ENCODE data around the gene CXCL14. TPM values are rescaled to one million over a fixed set of nuclear protein-coding genes. Genes with fewer than 3 reads are reported as not detected.

CXCL14 gene
- total RNA-seq, 1 donor = under 0.01 TPM

DNA sequence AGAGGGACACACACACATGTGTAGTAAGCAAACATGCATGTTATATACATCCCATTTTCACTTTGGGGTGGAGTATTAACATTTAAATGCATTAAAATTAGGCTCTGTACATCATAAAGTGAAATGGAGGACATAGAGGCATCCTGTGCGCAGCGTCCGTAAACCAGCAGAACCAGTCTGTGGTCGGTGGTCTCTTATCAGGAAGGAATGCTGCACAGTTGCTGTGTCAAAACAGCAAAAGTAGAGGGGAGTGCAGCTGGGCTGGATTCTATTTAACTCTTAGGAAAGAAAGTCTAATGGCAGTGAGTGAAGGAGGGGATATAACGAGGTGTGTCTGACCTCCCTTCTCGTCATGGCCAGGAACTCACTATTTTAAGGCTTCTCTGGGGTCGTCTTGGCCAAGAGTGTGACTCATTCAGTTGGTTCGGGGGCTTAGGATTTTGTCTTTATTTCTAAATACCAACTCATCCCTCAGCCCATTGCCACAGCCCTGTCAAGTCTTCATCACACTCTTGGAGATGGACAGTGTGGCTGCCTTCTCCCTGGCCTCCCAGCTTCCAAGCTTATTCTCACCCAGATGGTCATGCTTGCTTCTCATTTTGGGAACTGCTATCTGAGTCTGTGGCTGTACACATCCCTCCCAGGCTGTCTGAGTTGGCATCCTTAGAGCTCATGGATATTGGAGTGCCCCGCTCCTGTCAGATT lies 20.1 kb upstream of the CXCL14 start:
- DNase-seq (ENCODE audit: low read depth in 2 of 3, low spot score in 2 of 3) = no peak

DNA sequence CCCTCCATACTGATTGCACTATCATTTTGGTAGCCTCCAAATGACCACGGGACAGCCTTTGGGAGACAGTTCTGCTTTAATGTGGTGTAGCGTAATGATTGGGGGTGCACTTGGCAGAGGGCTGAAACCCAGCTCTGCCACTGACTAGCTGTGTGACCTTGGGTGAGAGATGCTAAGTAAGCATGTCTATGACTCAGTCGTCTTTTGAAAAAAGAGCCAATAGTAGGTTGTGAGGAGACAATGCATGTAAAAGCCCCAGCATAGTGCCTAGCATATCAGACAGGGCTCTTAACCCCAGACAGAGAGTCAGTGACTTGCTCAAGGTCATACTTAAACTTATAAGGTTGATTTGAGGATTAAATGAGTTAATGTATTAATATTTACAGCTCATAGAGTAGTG lies 18.0 kb upstream of the CXCL14 start:
- no peak for DNase-seq (ENCODE audit: low read depth in 2 of 3, low spot score in 2 of 3)

DNA sequence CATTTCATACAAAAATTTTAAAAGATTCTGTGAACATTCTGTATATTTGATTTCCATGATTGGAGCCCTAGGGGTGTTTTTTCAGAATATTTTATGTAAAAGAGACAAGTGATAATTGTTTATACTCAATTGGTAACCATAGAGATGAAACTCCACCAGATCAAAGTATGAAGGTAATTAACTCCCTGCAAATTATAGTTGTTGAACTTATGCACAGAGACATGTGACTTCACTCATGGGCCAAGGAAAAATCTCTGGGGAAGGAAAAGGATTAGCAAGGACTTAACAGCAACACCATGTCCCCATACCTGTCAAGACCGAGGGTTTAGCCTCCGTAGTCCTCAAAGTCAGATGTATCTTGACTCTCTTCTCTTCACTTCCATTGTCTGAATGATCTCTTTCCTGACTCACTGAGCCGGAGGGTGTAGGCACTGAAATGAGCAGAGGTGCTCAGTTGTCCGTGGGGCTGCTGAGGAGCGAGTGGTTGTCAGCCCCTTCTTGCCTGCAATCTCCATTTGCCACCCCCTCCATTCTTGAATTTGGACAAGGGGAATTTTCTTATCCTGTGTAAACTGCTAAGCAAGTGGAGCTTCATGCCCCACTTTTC lies 17.5 kb upstream of the CXCL14 start:
- no peak for DNase-seq (ENCODE audit: low read depth in 2 of 3, low spot score in 2 of 3)

DNA sequence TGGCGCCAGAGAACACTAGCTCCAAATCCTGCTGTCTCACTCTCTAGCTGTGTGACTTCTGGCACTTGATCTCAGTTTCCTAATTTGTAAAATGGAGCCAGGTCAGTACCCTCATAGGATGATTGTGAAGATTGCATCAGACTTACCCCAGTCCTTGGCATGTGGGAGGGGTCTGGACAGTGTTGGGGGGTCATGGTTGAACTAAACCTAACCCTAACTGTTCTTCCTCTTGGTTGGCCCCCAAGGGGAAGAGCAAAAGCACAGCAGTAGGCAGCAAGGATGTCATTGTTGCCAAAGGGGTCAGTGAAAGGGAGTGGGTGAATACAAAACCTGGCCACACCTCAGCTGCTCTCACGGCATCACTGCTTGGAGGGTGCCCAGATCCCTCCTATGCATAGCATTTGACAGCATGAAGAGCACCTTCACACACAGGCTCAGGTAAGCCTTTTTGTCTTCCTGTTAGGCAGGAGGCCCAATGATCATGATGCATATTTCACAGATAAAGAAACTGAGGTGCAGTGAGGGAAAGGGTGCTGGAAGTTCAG lies 15.7 kb upstream of the CXCL14 start:
- DNase-seq (ENCODE audit: low read depth in 2 of 3, low spot score in 2 of 3) = no peak

DNA sequence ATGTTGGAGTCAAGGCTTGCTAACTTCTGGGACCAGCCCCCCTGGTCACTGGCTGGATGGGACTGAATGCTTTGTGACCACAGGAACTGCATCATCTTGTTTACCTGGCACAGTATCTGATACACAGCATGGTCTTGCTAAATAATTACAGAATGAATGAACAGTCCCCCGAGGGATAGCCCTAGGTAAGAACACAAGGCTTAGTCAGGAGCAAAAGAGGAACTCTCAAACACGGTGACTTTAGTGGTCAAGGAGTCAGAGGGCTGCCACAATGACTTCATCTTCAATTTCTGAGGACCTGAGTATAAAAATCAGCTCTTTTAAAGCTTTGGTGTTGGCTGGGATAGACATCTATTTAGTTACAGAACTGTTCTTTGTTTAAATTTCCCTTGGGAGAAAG lies 15.1 kb upstream of the CXCL14 start:
- DNase-seq (ENCODE audit: low read depth in 2 of 3, low spot score in 2 of 3) = no peak

DNA sequence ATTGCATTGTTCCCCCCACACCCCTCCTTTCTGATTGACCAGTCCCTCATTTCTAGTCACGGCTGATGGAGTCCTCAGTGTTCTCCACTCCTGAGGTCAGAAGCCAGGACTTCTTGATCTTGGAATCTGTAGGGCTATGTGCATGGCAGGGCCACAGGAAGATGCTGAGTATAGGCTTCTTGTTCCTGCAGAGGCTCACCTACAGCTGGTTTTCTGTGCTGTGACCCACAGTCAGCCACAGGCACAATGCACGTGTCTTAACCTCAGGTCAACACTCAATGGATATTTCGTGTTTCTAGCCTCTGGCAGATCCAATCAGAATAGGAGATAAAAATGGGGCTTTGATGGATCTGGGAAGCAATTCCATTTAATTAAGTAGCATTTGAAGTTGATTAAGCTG lies 14.3 kb upstream of the CXCL14 start:
- DNase-seq (ENCODE audit: low read depth in 2 of 3, low spot score in 2 of 3) = no peak

DNA sequence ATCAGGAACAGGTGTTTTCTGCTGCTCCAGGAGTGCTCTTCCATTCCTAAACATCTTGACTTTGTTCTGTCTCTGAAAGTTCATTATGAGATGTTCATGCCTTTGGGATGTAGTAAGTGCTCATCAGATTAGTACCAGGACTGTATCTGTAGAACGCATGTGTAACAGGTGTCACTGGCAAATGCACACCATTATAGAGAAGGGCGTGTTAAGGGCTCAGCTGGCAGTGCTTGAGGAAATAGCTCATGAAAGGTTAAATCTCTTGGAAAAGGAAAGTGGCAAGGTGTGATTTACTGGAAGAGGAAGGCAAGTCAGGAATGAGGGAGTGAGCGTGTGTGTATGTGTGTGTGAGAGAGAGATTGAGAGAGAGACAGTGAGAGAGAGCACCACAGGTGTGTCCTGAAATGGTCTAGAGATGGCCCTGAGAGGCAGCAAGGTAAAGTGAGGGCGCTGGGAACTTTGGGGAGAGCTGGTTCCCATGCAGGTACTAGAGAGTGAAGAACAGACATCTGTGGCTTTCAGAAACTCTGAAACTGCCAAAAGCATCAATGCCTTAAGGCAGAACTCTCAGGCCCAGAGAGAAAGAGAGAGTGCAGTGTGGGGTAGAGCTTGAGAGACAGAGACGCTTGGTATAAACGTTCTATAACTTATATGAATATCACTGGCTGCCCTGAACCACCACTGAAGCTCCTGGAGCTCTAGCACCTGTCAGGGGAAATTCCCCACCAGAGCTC lies 13.7 kb upstream of the CXCL14 start:
- DNase-seq (ENCODE audit: low read depth in 2 of 3, low spot score in 2 of 3) = no peak

DNA sequence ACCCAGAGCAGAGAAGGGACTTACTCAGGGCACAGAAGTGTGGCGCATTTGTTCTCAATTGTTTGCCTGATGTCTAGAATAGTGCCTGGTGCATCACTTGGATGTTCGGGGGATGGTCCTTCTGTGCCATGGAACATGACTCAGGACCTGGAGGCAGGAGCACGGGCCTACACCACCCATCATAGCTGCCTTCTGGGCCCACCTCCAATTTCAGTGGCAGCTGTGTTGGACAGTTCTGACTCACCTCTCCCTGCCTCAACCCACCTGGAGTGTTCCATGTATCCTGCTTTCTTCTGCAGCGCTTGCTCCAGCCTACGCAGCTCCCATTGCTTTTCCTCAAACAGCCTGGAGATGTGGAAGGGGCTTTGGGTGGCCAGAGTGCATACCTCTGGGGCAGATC lies 12.5 kb upstream of the CXCL14 start:
- no peak for DNase-seq (ENCODE audit: low read depth in 2 of 3, low spot score in 2 of 3)

DNA sequence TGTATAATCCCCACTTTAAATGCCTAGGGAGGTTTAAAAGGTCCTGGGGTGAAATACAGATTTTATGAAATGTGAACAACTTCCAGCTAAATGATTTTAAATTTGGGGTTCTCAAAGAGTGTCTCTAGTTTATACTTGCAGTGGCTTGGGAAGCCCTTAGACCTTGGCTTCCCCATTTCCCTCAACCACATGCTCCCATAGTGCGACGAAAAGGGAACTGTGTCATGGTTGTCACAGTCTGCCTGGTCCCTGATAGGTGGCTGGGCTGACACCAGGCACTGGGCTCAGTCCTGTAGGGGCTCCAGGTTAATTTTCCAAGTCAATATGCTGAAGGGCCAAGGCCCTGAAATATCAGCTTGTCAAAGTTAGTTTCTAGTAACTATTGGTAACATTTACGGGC lies 10.4 kb upstream of the CXCL14 start:
- no peak for DNase-seq (ENCODE audit: low read depth in 2 of 3, low spot score in 2 of 3)

DNA sequence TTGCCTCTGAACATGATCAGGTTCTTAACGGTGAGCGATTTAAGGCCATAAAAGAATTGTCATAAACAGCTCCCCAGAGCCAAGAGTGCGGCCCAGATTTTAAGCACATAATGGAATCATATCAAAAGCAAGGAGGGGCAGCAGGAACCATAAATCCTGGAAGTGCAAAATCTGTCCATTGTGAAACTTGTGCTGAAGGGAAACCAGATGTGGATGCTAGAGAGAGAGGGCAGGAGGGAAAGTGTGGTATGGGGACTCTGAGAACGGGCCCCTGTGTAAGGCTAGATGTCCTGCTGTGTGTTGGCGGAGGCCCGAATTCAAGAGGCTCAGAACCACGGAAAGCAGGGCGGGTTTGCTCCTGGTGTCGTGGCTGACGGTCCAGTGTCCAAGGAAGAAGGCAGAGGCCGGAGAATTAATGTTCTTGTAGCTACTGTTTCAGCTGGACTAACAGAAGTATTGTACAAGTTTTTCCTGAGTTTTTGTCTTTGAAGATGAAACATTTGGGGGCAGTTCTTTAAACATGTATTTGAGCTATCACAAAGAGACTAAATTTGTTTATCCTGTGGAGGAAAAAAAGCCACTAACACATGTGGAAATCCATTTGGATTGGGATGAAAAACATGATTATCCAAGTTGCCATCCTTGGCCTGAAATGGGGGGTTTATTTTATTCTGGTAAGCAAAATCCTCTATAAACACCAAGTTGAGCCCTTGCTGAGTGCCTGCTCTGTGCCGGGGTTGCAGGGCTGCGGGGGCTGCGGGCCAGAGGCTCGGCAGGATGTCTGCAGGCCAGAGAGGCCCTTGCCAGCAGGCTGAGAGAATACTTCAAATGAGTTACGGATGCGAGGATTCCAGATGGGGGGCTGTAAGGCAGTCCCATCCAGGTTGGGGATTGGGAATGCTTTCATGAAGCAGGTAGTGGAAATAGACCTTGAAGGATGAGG lies 9.2 kb upstream of the CXCL14 start:
- DNase-seq (ENCODE audit: low read depth in 2 of 3, low spot score in 2 of 3) = no peak

DNA sequence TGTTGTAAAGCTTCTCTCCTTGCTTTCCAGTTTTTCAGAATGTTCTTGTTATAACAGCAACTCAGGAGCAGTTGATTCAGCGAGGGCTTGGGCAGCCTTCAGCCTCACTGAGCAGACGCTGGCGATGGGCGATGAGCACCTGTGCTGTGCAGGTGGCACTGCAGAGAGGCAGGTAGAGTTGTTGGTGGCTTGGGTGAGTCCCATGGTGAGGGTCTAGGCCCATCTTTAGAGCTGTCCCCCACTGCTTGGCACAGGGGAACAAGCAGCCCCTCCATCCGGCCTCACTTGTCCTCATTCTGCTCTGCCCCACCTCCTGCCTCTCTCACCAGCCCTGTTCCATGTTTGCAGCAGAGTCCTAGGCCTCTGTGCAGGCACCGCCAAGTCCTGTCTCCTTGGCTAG lies 6.1 kb upstream of the CXCL14 start:
- no peak for DNase-seq (ENCODE audit: low read depth in 2 of 3, low spot score in 2 of 3)

DNA sequence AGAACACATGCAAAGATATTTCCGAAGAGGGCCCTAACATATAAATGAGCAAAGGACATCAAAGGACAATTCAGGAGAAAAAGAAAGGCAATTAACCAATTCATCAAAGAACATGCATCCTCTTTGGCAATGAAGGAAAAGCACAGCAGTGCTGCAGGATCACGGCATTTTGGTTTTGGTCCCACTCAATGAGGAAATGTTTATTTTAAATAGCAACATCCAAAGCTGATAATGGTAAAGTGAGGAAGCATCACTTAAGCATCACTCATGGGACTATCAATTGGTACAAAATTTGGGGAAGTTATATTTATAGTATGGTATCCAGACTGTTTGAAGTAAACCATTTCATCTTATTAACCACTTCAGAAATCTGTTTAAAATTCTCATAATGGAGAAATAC lies 5.5 kb upstream of the CXCL14 start:
- no peak for DNase-seq (ENCODE audit: low read depth in 2 of 3, low spot score in 2 of 3)

DNA sequence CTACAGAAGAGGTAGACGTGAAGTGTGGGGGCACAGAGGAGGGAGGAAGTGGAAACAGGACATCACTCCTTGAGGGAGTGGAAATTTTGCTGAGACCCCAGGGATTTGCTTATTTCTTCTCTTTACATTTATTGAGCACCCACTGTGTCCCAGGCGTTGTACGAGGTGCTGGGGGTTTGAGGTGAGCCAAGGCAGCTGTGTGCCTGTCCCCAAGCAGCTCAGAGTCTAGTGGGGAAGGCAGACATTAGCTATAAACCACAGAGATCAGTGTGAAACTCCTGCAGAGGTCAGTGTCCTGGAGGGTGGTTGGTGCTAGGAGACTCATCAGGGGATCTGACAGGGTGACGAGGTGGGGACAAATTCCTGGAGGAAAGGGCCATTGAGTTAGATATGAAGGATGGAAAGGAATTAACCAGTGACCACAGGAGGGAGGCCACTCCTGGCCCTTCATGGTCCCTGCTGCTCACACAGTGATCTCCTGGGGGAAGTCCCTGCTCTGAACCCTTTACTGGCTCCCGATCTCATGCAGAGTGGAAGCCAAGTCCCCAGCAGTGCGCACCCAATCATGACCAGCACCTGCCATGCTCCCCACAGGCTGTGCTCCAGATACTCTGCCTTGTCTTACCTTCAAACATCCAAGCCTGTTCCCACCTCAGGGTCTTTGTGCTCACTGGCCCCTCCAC lies 3.4 kb upstream of the CXCL14 start:
- DNase-seq (ENCODE audit: low read depth in 2 of 3, low spot score in 2 of 3) = no peak

DNA sequence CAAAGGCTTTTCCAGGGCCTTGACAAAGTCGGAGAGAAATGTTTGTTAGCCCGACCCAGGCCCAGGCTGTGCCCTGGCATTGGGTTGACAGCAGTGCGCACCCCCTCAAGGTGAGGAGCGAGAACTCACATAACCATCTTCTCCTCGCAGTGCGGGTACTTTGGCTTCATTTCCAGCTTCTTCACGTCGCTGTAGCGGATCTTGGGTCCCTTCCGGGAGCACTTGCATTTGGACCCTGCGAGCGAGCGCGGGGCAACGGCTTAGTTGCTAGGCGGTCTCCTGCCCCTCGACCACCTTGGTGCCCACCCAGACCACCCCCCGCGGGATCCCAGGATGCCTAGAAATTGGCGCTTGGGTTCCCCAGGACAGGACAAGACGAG lies 496 bp downstream of the CXCL14 start:
- no peak for DNase-seq (ENCODE audit: low read depth in 2 of 3, low spot score in 2 of 3)

DNA sequence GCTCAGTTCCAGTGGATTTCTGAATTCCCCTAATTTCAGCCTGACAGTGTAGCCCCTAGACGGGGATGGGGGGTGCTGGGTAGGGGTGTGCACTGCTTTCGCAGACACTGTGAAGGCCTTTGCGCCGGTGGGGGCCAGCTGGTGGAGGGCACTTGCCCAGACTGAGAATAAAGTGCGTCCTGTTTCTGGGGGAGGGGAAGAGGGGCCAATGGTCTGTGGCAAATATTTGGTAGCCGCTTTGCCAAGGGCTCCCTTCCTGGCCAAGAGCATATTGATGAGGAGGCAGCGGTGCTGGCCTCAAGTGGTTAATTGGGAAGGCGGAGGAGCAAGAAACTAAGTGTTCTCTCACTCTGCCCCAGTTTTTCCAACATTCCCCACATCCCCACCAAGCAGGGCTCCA lies 1.4 kb downstream of the CXCL14 start:
- no peak for DNase-seq (ENCODE audit: low read depth in 2 of 3, low spot score in 2 of 3)

DNA sequence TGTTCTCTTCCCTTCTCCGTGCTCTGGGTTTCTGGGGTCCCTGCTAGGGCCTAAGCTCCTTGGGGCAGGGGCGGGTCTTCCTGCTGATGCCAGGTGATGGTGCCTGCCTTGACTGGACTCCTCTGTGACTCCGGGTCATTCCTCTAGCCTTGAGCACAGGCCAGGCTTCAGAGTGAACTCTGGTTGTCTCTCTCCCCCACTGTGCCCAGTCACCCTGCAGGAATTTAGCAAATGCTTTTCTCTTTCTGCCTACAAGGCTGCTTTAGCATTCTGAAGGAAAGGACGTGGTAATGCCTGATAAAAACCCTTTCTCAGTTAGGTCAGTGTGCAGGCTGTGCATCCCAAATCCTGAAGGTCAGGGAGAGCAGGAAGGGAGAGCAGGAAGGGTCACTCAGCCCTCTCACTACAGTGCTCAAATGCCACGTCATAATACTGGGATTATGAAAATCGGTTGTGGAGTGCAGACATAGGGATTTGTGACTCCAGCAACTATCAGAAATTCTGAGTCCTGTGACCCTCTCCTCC lies 2.7 kb downstream of the CXCL14 start:
- no peak for DNase-seq (ENCODE audit: low read depth in 2 of 3, low spot score in 2 of 3)

DNA sequence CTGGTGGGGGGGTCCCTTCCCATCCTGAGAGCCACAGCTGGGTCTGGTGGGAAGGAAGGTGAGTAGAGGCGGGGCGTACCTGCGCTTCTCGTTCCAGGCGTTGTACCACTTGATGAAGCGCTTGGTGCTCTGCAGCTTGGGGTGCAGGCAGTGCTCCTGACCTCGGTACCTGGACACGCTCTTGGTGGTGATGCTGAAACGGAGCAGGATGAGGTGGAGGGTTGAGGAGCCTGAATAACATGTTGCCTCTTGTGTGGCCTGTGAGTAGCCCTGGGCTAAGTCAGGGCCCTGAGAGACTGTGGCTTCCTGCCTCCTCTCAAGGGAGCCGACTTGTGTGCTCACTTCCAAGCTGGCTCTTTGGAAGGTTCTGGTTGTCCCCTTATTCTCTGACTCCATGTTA lies 4.3 kb downstream of the CXCL14 start:
- no peak for DNase-seq (ENCODE audit: low read depth in 2 of 3, low spot score in 2 of 3)

DNA sequence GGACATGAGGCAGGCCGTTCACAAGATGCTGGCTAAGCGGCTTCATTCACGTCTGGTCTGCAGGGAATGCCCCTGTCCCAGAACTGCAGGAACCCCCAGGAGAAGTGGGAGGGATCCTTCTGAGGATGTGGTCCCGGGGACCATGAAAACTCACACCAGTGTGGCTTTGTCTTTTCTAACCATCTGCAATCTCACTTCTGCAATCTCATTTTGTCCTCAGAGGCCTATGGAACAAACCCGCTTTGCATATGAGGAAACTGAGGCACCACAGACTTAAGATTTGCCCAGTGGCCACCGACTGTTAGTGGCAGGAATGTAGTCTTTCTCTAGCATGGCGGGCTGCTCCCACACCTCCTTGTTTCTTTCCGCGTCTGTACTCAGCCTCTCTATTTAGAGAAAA lies 6.9 kb downstream of the CXCL14 start:
- DNase-seq (ENCODE audit: low read depth in 2 of 3, low spot score in 2 of 3) = no peak

DNA sequence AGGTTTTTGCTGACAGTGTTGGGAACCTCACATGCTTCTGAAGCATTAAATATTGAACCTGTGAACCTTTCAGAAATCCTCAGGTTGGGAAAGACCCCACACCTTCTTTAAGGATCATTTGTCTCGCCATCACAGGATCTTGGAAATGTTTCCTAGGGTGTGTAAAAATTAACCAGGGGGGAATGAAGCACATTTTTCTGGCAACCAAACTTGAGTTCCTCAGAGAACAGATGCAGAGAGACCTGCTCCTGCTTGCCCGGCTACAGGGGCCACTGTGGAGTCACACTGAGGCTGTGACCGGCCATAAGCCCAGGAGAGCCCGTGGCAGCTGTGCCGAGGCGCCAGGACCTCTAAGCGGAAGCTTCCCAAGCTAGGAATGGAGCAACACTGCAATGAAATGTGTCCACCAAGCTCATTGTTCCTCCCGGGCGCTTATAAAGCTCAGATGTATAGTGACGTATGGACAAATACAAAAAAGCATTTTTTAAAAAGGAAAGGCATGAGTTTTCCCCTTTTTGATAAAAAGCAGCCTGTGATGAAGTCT lies 7.7 kb downstream of the CXCL14 start:
- DNase-seq (ENCODE audit: low read depth in 2 of 3, low spot score in 2 of 3) = no peak

DNA sequence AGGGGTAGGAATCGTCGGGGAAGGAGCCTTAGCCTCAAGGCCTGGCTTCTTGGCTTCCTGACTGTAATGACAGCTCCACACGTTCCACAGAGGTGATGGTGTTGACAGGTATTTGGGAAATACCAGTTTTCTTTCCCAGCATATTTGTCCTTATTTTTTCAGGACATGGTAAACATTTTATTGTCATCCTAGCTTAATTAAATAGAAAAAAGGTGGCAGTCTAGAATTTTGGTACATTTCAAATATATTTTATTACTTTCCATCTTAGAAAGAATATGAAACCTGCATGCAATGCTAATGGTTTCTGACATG lies 8.4 kb downstream of the CXCL14 start:
- no peak for DNase-seq (ENCODE audit: low read depth in 2 of 3, low spot score in 2 of 3)
